Endodermal cell (in vitro differentiated cells): ENCODE measurements around the gene LMAN2L. TPM values are rescaled to one million over a fixed set of nuclear protein-coding genes. Genes with fewer than 3 reads are reported as not detected.

ENCODE experiments used
- DNase-seq: peaks from one replicate; pipeline ENCODE4 v3.0.0-alpha.2; 2017
- H3K27ac ChIP-seq: 2 replicates; pipeline ENCODE4 v1.5.1; 2013; ENCODE audit warnings: mild to moderate bottlenecking, low read depth, low read length, moderate library complexity
- H3K27me3 ChIP-seq: 2 replicates; pipeline ENCODE4 v1.6.1; 2013; ENCODE audit warnings: mild to moderate bottlenecking, low read length, moderate library complexity; ENCODE audit not compliant: insufficient read depth, control insufficient read depth, poor library complexity, severe bottlenecking
- H3K36me3 ChIP-seq: 2 replicates; pipeline ENCODE4 v1.7.0; 2013; ENCODE audit warnings: mild to moderate bottlenecking, low read length, moderate library complexity; ENCODE audit not compliant: control insufficient read depth, insufficient read depth
- H3K4me1 ChIP-seq: one replicate; pipeline ENCODE4 v1.7.0; 2013; ENCODE audit warnings: low read length; ENCODE audit not compliant: control insufficient read depth, insufficient read depth
- H3K4me3 ChIP-seq: 2 replicates; pipeline ENCODE4 v1.5.1; 2013; ENCODE audit warnings: mild to moderate bottlenecking, low read length, moderate library complexity
- H3K9ac ChIP-seq: 2 replicates; pipeline ENCODE4 v1.6.1; 2013; ENCODE audit warnings: mild to moderate bottlenecking, low read length, moderate library complexity; ENCODE audit not compliant: poor library complexity, severe bottlenecking; ENCODE audit errors: extremely low read depth
- H3K9me3 ChIP-seq: 2 replicates; pipeline ENCODE4 v1.6.1; 2013; ENCODE audit warnings: mild to moderate bottlenecking, low read length, moderate library complexity; ENCODE audit not compliant: control insufficient read depth
- H3K27ac Mint-ChIP-seq: 2 replicates; pipeline ENCODE4 v1.8.0; 2020; ENCODE audit warnings: mixed read lengths
- H3K27me3 Mint-ChIP-seq: 2 replicates; pipeline ENCODE4 v1.8.0; 2021; ENCODE audit warnings: mild to moderate bottlenecking, mixed read lengths; ENCODE audit not compliant: insufficient read depth
- H3K36me3 Mint-ChIP-seq: 2 replicates; pipeline ENCODE4 v1.8.0; 2020; ENCODE audit warnings: low read depth, mixed read lengths
- H3K4me1 Mint-ChIP-seq: 2 replicates; pipeline ENCODE4 v1.8.0; 2020; ENCODE audit warnings: mixed read lengths
- H3K4me3 Mint-ChIP-seq: 2 replicates; pipeline ENCODE4 v1.8.0; 2020; ENCODE audit warnings: mild to moderate bottlenecking, moderate library complexity, mixed read lengths
- H3K9me3 Mint-ChIP-seq: 2 replicates; pipeline ENCODE4 v1.8.0; 2020; ENCODE audit warnings: mild to moderate bottlenecking, mixed read lengths
- WGBS, 2 experiments: methylation state at CpG; one replicate each; pipeline versions ENCODE4 v1.1.5 to v1.1.7; 2013; ENCODE audit warnings: missing lambda C conversion rate in 2 of 2, mixed read lengths in 1 of 2; ENCODE audit not compliant: insufficient coverage in 1 of 2, insufficient read length in 1 of 2; 5-methylcytosine and 5-hydroxymethylcytosine counted together
- total RNA-seq, 2 donors: library from RNA; stranded (reverse); fragmentation: NEBNext Ultra II Directional in 1 of 2; extraction: Animal tissue kit (Norgen Biotek cat#: 25700) in 1 of 2; gene quantifications; 2 replicates in 1 of 2; 3 replicates in 1 of 2; pipeline ENCODE4 v1.2.1, GENCODE V29; 2021
- TF ChIP-seq, protein P1 (sequence below): fragments of 200-600 bp; sonication (generic); conservative IDR thresholded peaks from 2 replicates; pipeline ENCODE4 v1.5.0; 2021; ENCODE audit warnings: antibody characterized with exemption, mild to moderate bottlenecking

Gene LMAN2L
- total RNA-seq, 2 donors from 2014 or later: 24.4 to 30.4 TPM

DNA sequence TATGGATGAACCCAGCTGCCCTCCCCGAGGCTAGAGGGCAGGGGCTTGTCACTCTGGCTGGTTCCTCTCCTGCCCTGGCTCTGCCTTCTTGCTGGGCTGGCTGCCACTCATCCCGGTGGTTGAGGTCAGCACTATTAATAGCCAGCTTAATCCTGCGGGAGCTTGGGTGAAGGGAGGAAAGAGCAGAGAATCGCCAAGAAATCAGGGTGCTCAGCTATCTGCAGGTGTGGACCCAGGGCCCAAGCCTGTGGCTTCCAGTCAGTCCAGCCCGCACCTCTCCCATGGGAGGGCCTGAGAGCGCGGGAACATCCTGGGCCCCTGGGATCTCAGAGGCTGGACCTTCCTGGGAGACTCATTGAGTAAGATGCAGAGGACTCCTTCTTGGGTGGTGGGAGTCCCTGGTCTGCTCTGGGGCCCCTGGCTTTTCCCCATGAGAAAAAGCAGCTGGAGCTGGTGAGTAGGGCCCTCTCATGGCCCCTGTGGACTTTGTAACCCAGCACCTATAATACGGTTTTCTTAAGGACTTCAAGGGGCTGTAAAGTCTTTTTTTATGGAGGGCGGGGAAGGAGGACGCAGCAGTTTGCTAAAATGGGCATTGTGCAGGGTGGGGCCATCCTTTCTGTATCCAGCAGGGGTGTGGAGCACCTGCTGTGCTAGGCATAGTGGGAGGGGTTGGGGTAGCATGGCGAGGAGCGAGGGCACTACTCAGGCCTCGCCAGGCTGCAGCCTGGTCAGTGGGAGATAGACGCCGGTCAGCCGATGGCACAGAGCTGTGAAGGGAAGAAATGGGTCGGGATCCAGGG is 48.8 kb upstream of the LMAN2L start:
- peak overlapping the region; percentile 64 for H3K27ac Mint-ChIP-seq
- H3K4me1 Mint-ChIP-seq: peaks cover 6% of the 10 kb centered on the region

DNA sequence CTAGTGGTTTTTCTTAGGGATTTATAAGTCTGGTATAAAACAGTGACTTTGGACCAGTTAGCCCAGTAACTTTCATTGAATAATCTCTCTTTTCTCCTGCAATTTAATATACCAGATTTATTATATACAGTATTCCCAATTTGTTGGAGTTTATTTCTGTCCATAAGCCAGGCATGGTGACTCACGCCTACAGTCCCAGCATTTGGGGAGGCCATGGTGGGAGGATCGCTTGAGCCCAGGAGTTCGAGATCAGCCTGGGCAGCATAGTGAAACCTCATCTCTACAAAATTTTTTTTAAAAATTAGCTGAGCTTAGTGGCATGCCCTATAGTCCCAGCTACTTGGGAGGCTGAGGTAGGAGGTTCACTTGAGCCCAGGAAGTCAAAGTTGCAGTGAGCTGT is 47.5 kb upstream of the LMAN2L start:
- H3K36me3 ChIP-seq: no peaks in the 10 kb centered on the region
- H3K27ac ChIP-seq: no peak overlapping the region
- H3K4me3 ChIP-seq: no peak overlapping the region
- WGBS, 2 experiments: 90 to 100% methylated on average over 3 of the region's 3 CpGs
- no peak overlapping the region for H3K9ac ChIP-seq
- Mint-ChIP-seq H3K36me3 (peaks cover 3% of the 10 kb centered on the region), H3K9me3 (no peaks in the 10 kb centered on the region), H3K4me1 (no peaks in the 10 kb centered on the region), H3K4me3 (no peak overlapping the region), H3K27ac (no peak overlapping the region), H3K27me3 (no peaks in the 10 kb centered on the region)
- no peaks in the 10 kb centered on the region for H3K27me3 ChIP-seq
- no peaks in the 10 kb centered on the region for H3K4me1 ChIP-seq
- TF ChIP-seq, protein P1, sequence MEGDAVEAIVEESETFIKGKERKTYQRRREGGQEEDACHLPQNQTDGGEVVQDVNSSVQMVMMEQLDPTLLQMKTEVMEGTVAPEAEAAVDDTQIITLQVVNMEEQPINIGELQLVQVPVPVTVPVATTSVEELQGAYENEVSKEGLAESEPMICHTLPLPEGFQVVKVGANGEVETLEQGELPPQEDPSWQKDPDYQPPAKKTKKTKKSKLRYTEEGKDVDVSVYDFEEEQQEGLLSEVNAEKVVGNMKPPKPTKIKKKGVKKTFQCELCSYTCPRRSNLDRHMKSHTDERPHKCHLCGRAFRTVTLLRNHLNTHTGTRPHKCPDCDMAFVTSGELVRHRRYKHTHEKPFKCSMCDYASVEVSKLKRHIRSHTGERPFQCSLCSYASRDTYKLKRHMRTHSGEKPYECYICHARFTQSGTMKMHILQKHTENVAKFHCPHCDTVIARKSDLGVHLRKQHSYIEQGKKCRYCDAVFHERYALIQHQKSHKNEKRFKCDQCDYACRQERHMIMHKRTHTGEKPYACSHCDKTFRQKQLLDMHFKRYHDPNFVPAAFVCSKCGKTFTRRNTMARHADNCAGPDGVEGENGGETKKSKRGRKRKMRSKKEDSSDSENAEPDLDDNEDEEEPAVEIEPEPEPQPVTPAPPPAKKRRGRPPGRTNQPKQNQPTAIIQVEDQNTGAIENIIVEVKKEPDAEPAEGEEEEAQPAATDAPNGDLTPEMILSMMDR: no peak
- H3K9me3 ChIP-seq: no peaks in the 10 kb centered on the region
- no peak for DNase-seq

More for the DNA sequence above, 48.8 kb upstream of the LMAN2L start:
- Mint-ChIP-seq H3K4me3 (no peak overlapping the region), H3K36me3 (peaks cover 3% of the 10 kb centered on the region), H3K9me3 (no peaks in the 10 kb centered on the region), H3K27me3 (no peaks in the 10 kb centered on the region)
- Histone ChIP-seq H3K9ac (no peak overlapping the region), H3K4me3 (no peak overlapping the region), H3K9me3 (no peaks in the 10 kb centered on the region), H3K4me1 (no peaks in the 10 kb centered on the region), H3K27ac (peak overlapping the region; percentile 36), H3K36me3 (no peaks in the 10 kb centered on the region), H3K27me3 (no peaks in the 10 kb centered on the region)
- TF ChIP-seq, protein P1: no peak
- 86 to 91% methylated on average over 10 to 17 of the region's 17 CpGs for WGBS, 2 experiments
- no peak for DNase-seq

DNA sequence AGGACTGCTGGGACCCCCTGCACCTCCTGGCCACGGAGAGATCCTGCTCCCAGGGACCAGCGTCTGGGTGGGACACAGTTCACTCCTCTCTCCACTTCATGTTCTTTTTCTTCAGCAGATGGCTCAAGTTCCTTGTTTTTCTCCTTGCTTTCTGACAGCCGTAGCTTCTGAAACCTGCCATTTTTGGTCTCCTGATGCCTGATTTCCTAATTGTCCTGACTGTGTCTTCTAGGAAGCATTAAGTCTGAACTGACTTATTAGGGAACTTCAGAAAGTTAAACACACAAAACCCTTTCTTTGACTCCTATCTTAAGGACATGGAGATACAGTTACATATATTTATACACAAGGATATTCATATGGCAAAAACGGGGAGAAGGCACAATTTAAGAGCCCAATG is 43.5 kb upstream of the LMAN2L start:
- no peaks in the 10 kb centered on the region for H3K4me1 ChIP-seq
- Mint-ChIP-seq H3K9me3 (no peaks in the 10 kb centered on the region), H3K4me3 (no peak overlapping the region), H3K36me3 (peaks cover 10% of the 10 kb centered on the region), H3K4me1 (no peaks in the 10 kb centered on the region), H3K27me3 (no peaks in the 10 kb centered on the region), H3K27ac (no peak overlapping the region)
- no peak overlapping the region for H3K9ac ChIP-seq
- no peak for DNase-seq
- H3K36me3 ChIP-seq: no peaks in the 10 kb centered on the region
- no peaks in the 10 kb centered on the region for H3K9me3 ChIP-seq
- H3K27me3 ChIP-seq: no peaks in the 10 kb centered on the region
- no peak overlapping the region for H3K27ac ChIP-seq
- TF ChIP-seq, protein P1: no peak
- H3K4me3 ChIP-seq: no peak overlapping the region
- WGBS, 2 experiments: 90 to 93% methylated on average over 3 to 4 of the region's 4 CpGs
